NT2/D1 (cell line): ENCODE measurements around the gene UBR4.

ENCODE experiments used
- SUZ12 ChIP-seq: IDR thresholded peaks from 2 replicates; pipeline ENCODE4 v1.6.1; 2011; ENCODE audit not compliant: insufficient read length, insufficient read depth; ENCODE audit errors: extremely low read depth
- YY1 ChIP-seq: IDR thresholded peaks from 2 replicates; pipeline ENCODE4 v1.6.1; 2011; ENCODE audit not compliant: insufficient read length, insufficient read depth

DNA sequence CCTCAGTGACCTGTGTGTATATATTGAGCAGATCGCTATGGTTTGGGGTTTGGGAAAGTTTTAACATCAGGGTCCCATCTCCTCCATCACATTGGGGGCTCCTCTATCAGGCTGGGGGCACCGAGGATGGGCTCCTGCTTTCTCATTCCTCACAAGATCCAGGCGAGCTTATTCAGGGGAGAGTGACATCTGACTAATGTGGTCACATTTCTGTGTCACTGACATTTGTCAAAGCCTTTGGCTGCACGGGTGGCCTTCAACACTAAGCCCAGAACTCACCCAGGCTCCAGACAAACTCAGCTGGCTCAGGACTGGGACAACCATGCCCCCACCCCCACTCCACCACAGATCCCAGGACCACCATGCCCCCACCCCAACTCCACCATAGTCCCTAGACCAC lies 150.3 kb downstream of the UBR4 start:
- TF ChIP-seq YY1 (no peak), SUZ12 (no peak)
